Measurements from ENCODE around the gene CFAP210.

DNA sequence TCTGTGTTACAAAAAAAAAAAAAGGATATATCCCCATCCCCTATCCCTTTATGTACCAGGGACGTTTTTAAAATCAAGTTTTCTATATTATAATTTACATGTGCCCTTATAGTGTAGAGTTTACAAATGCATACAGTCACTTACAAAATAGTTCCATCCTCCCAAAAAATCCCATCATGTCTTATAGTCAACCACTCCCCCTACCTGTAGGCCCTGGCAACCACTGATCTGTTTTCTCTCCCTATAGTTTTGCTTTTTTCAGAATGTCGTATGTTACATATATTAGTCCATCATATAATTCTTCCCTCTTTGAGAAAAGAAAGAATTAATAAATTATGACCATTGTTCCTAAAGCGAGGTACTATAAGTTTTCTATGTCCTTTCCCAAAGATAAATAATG, 17.8 kb downstream of the CFAP210 start:
- TF ChIP-seq SP1 (IDR thresholded peaks at IDR 0.05; ENCODE audit: low read depth, low read length) (no peak), EP300 (IDR thresholded peaks at IDR 0.05; ENCODE audit: borderline replicate concordance in 1 of 2, control insufficient read depth in 1 of 2, low read depth in 2 of 2, low read length in 2 of 2) (no peak), NFYB (IDR thresholded peaks at IDR 0.05; ENCODE audit: insufficient read depth, low read depth, low read length) (no peak), EZH2 (IDR thresholded peaks at IDR 0.05; ENCODE audit: borderline replicate concordance, control insufficient read depth, low read depth, low read length) (no peak), RB1 (IDR thresholded peaks at IDR 0.05; ENCODE audit: borderline replicate concordance) (no peak), MTA2 (IDR thresholded peaks at IDR 0.05; ENCODE audit: low read depth) (no peak), KLF5 (IDR thresholded peaks at IDR 0.05; ENCODE audit: partially characterized antibody) (no peak), PAX8 (IDR thresholded peaks at IDR 0.05) (no peak), POLR2A (IDR thresholded peaks at IDR 0.05; ENCODE audit: low read depth, low read length) (no peak)
- TF ChIP-seq, protein P1, sequence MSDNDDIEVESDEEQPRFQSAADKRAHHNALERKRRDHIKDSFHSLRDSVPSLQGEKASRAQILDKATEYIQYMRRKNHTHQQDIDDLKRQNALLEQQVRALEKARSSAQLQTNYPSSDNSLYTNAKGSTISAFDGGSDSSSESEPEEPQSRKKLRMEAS (IDR thresholded peaks at IDR 0.05; ENCODE audit: low read depth, low read length), result no peak
- TF ChIP-seq, protein P2, sequence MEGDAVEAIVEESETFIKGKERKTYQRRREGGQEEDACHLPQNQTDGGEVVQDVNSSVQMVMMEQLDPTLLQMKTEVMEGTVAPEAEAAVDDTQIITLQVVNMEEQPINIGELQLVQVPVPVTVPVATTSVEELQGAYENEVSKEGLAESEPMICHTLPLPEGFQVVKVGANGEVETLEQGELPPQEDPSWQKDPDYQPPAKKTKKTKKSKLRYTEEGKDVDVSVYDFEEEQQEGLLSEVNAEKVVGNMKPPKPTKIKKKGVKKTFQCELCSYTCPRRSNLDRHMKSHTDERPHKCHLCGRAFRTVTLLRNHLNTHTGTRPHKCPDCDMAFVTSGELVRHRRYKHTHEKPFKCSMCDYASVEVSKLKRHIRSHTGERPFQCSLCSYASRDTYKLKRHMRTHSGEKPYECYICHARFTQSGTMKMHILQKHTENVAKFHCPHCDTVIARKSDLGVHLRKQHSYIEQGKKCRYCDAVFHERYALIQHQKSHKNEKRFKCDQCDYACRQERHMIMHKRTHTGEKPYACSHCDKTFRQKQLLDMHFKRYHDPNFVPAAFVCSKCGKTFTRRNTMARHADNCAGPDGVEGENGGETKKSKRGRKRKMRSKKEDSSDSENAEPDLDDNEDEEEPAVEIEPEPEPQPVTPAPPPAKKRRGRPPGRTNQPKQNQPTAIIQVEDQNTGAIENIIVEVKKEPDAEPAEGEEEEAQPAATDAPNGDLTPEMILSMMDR (IDR thresholded peaks at IDR 0.05 in 2 of 3, conservative IDR thresholded peaks at IDR 0.05 in 1 of 3; ENCODE audit: control insufficient read depth in 2 of 3, extremely low read depth in 1 of 3, insufficient read depth in 1 of 3, low read depth in 3 of 3, low read length in 3 of 3), result peak; percentile 22 to 31 (median 26); a peak in 3 of 6 replicates
- TF ChIP-seq, protein P3, sequence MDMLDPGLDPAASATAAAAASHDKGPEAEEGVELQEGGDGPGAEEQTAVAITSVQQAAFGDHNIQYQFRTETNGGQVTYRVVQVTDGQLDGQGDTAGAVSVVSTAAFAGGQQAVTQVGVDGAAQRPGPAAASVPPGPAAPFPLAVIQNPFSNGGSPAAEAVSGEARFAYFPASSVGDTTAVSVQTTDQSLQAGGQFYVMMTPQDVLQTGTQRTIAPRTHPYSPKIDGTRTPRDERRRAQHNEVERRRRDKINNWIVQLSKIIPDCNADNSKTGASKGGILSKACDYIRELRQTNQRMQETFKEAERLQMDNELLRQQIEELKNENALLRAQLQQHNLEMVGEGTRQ (IDR thresholded peaks at IDR 0.05; ENCODE audit: borderline replicate concordance, low read depth, low read length), result no peak
- TF ChIP-seq, protein P4, sequence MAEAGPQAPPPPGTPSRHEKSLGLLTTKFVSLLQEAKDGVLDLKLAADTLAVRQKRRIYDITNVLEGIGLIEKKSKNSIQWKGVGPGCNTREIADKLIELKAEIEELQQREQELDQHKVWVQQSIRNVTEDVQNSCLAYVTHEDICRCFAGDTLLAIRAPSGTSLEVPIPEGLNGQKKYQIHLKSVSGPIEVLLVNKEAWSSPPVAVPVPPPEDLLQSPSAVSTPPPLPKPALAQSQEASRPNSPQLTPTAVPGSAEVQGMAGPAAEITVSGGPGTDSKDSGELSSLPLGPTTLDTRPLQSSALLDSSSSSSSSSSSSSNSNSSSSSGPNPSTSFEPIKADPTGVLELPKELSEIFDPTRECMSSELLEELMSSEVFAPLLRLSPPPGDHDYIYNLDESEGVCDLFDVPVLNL (IDR thresholded peaks at IDR 0.05; ENCODE audit: low read depth, low read length), result no peak

Data from GM12878 (cell line).